Fibroblast of lung (primary cell): ENCODE measurements around the gene SPNS1.

ENCODE experiments used
- EZH2 ChIP-seq: IDR thresholded peaks from 2 replicates; pipeline ENCODE4 v1.5.1; 2012; ENCODE audit warnings: low read length, control low read depth, mild to moderate bottlenecking; ENCODE audit errors: missing control alignments
- TF ChIP-seq, protein P1 (sequence below), 2 donors: IDR thresholded peaks in 1 of 2; conservative IDR thresholded peaks in 1 of 2; 1 replicate in 1 of 2; 2 replicates in 1 of 2; pipeline ENCODE4 v1.5.1; 2011 to 2012; ENCODE audit warnings: low read length in 2 of 2, control low read depth in 1 of 2, inconsistent platforms in 1 of 2, low read depth in 1 of 2, mild to moderate bottlenecking in 1 of 2

DNA sequence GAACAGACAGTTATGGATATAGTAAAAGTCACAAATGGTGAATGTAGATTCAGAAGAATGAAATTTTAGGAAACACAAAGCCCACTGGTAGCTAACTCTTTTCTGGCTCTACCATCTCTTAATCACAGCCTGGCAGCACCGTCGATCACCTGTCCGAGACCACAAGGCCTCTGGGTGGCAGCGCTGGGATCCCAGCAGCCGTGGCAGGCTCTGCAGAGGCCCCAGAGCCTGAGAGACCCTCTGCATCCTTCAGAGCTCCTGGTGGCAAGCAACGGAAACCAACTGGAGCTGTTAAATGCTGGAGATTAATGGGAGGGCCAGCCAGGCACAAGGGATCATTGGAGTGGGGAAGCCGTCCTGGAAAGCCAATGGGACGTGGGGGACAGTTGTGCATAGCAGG, 36.5 kb downstream of the SPNS1 start:
- no peak for TF ChIP-seq EZH2
- TF ChIP-seq, protein P1, sequence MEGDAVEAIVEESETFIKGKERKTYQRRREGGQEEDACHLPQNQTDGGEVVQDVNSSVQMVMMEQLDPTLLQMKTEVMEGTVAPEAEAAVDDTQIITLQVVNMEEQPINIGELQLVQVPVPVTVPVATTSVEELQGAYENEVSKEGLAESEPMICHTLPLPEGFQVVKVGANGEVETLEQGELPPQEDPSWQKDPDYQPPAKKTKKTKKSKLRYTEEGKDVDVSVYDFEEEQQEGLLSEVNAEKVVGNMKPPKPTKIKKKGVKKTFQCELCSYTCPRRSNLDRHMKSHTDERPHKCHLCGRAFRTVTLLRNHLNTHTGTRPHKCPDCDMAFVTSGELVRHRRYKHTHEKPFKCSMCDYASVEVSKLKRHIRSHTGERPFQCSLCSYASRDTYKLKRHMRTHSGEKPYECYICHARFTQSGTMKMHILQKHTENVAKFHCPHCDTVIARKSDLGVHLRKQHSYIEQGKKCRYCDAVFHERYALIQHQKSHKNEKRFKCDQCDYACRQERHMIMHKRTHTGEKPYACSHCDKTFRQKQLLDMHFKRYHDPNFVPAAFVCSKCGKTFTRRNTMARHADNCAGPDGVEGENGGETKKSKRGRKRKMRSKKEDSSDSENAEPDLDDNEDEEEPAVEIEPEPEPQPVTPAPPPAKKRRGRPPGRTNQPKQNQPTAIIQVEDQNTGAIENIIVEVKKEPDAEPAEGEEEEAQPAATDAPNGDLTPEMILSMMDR (conservative IDR thresholded peaks at IDR 0.05 in 1 of 2, IDR thresholded peaks at IDR 0.05 in 1 of 2; ENCODE audit: low read depth in 1 of 2, low read length in 2 of 2) = no peak
